ENCODE results near the gene BBS2. TPM values are rescaled to one million over a fixed set of nuclear protein-coding genes. Genes with fewer than 3 reads are reported as not detected.

Gene BBS2
- total and polyA plus RNA-seq, 4 donors: 14.0 to 70.0 (median 33.0) TPM

GRCh38 chr16:56513972-56514371 is 5.9 kb downstream of the BBS2 start:
- WGBS, 2 donors: 38 to 63% methylated on average over 3 of the region's 3 CpGs

GRCh38 chr16:56513091-56513490 is 6.7 kb downstream of the BBS2 start:
- H3K9me3 ChIP-seq (ENCODE audit: control insufficient read depth in 4 of 4, insufficient read depth in 3 of 4, low read length in 3 of 4): no peaks in the 10 kb centered on the region
- peaks cover 0 to 4% (median 0%) of the 10 kb centered on the region in 5 donors for H3K4me1 ChIP-seq (ENCODE audit: control insufficient read depth in 5 of 5, insufficient read depth in 5 of 5, low read length in 5 of 5)
- no peak for DNase-seq
- H3K27me3 ChIP-seq (ENCODE audit: control insufficient read depth in 3 of 3, insufficient read depth in 3 of 3, low read length in 2 of 3): no peaks in the 10 kb centered on the region
- no peak overlapping the region for H3K27ac ChIP-seq (ENCODE audit: low read depth in 1 of 2, low read length in 1 of 2)
- WGBS, 2 donors: 42 to 77% methylated on average over 2 of the region's 2 CpGs
- no peak overlapping the region for H3K9ac ChIP-seq (ENCODE audit: insufficient read depth in 1 of 2, low read length in 2 of 2)
- no peak for ATAC-seq (ENCODE audit: insufficient read depth, low FRiP score)
- H3K4me3 ChIP-seq: no peak overlapping the region
- H3K36me3 ChIP-seq (ENCODE audit: control insufficient read depth in 4 of 4, insufficient read depth in 4 of 4, low read length in 4 of 4): peaks cover 12 to 18% (median 13%) of the 10 kb centered on the region in 4 donors
- TF ChIP-seq, protein P1, sequence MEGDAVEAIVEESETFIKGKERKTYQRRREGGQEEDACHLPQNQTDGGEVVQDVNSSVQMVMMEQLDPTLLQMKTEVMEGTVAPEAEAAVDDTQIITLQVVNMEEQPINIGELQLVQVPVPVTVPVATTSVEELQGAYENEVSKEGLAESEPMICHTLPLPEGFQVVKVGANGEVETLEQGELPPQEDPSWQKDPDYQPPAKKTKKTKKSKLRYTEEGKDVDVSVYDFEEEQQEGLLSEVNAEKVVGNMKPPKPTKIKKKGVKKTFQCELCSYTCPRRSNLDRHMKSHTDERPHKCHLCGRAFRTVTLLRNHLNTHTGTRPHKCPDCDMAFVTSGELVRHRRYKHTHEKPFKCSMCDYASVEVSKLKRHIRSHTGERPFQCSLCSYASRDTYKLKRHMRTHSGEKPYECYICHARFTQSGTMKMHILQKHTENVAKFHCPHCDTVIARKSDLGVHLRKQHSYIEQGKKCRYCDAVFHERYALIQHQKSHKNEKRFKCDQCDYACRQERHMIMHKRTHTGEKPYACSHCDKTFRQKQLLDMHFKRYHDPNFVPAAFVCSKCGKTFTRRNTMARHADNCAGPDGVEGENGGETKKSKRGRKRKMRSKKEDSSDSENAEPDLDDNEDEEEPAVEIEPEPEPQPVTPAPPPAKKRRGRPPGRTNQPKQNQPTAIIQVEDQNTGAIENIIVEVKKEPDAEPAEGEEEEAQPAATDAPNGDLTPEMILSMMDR (IDR thresholded peaks at IDR 0.05; ENCODE audit: control extremely low read depth, extremely low read depth): no peak

More at GRCh38 chr16:56513972-56514371, 5.9 kb downstream of the BBS2 start:
- H3K4me3 ChIP-seq: no peak overlapping the region
- no peak overlapping the region for H3K27ac ChIP-seq (ENCODE audit: low read depth in 1 of 2, low read length in 1 of 2)
- DNase-seq (peak; percentile 39 to 66 (median 45)), ATAC-seq (ENCODE audit: insufficient read depth, low FRiP score) (peak; percentile 57)
- peaks cover 9 to 11% (median 10%) of the 10 kb centered on the region in 4 donors for H3K36me3 ChIP-seq (ENCODE audit: control insufficient read depth in 4 of 4, insufficient read depth in 4 of 4, low read length in 4 of 4)
- no peaks in the 10 kb centered on the region for H3K27me3 ChIP-seq (ENCODE audit: control insufficient read depth in 3 of 3, insufficient read depth in 3 of 3, low read length in 2 of 3)
- no peak overlapping the region for H3K9ac ChIP-seq (ENCODE audit: insufficient read depth in 1 of 2, low read length in 2 of 2)
- no peaks in the 10 kb centered on the region for H3K9me3 ChIP-seq (ENCODE audit: control insufficient read depth in 4 of 4, insufficient read depth in 3 of 4, low read length in 3 of 4)
- TF ChIP-seq, protein P1 (IDR thresholded peaks at IDR 0.05; ENCODE audit: control extremely low read depth, extremely low read depth): peak; percentile 59
- H3K4me1 ChIP-seq (ENCODE audit: control insufficient read depth in 5 of 5, insufficient read depth in 5 of 5, low read length in 5 of 5): peaks cover 0 to 9% (median 2%) of the 10 kb centered on the region in 5 donors

DNA sequence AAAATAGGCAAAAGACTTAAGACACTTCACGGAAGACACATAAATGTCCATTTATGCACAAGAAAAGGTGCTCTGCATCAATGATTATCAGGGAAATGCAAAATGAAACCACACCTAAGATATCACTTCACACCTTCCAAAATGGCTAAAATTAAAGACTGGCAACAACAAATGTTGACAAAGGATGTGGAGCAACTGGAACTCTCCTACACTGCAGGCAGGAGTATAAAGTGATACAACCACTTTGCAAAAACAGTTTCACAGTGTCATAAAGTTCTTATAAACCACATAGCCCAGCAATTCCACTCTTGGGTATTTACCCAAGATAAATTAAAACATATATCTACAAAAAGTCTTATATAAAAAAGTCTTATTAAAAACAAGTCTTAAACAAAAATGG is 7.8 kb downstream of the BBS2 start:
- H3K9me3 ChIP-seq (ENCODE audit: control insufficient read depth in 4 of 4, insufficient read depth in 3 of 4, low read length in 3 of 4): no peaks in the 10 kb centered on the region
- H3K27ac ChIP-seq (ENCODE audit: low read depth in 1 of 2, low read length in 1 of 2): no peak overlapping the region
- no peak overlapping the region for H3K4me3 ChIP-seq
- H3K36me3 ChIP-seq (ENCODE audit: control insufficient read depth in 4 of 4, insufficient read depth in 4 of 4, low read length in 4 of 4): peaks cover 12 to 25% (median 15%) of the 10 kb centered on the region in 4 donors
- H3K4me1 ChIP-seq (ENCODE audit: control insufficient read depth in 5 of 5, insufficient read depth in 5 of 5, low read length in 5 of 5): peaks cover 0 to 1% (median 0%) of the 10 kb centered on the region in 5 donors
- no peak for DNase-seq
- H3K9ac ChIP-seq (ENCODE audit: insufficient read depth in 1 of 2, low read length in 2 of 2): no peak overlapping the region
- TF ChIP-seq, protein P1 (IDR thresholded peaks at IDR 0.05; ENCODE audit: control extremely low read depth, extremely low read depth): no peak
- ATAC-seq (ENCODE audit: insufficient read depth, low FRiP score): no peak
- H3K27me3 ChIP-seq (ENCODE audit: control insufficient read depth in 3 of 3, insufficient read depth in 3 of 3, low read length in 2 of 3): no peaks in the 10 kb centered on the region
- 97 to 100% methylated on average over 1 of the region's 1 CpG for WGBS, 2 donors

GRCh38 chr16:56510544-56510943 is 9.3 kb downstream of the BBS2 start:
- no peak for ATAC-seq (ENCODE audit: insufficient read depth, low FRiP score)
- no peaks in the 10 kb centered on the region for H3K4me1 ChIP-seq (ENCODE audit: control insufficient read depth in 5 of 5, insufficient read depth in 5 of 5, low read length in 5 of 5)
- peaks cover 12 to 34% (median 16%) of the 10 kb centered on the region in 4 donors for H3K36me3 ChIP-seq (ENCODE audit: control insufficient read depth in 4 of 4, insufficient read depth in 4 of 4, low read length in 4 of 4)
- no peak overlapping the region for H3K4me3 ChIP-seq
- DNase-seq: no peak
- no peaks in the 10 kb centered on the region for H3K27me3 ChIP-seq (ENCODE audit: control insufficient read depth in 3 of 3, insufficient read depth in 3 of 3, low read length in 2 of 3)
- WGBS, 2 donors: 86 to 88% methylated on average over 2 of the region's 2 CpGs
- no peak overlapping the region for H3K27ac ChIP-seq (ENCODE audit: low read depth in 1 of 2, low read length in 1 of 2)
- H3K9ac ChIP-seq (ENCODE audit: insufficient read depth in 1 of 2, low read length in 2 of 2): no peak overlapping the region
- no peaks in the 10 kb centered on the region for H3K9me3 ChIP-seq (ENCODE audit: control insufficient read depth in 4 of 4, insufficient read depth in 3 of 4, low read length in 3 of 4)
- TF ChIP-seq, protein P1 (IDR thresholded peaks at IDR 0.05; ENCODE audit: control extremely low read depth, extremely low read depth): no peak
